HEK293 (cell line): ENCODE data around the gene ITPA.

Source experiments
- CTCF ChIA-PET: fragments of 350-600 bp; formaldehyde crosslinking; extraction: SDS; loops from one replicate; lab custom pipeline; 2021; ENCODE audit warnings: antibody characterized with exemption; lab: Yijun Ruan, JAX
- POLR2A ChIA-PET: fragments of 300-600 bp; formaldehyde crosslinking; extraction: SDS; loops from one replicate; lab custom pipeline; 2020; ENCODE audit warnings: antibody characterized with exemption, inconsistent platforms; lab: Yijun Ruan, JAX
- H3K27ac ChIP-seq: fragments of 200-500 bp; sonication (Bioruptor generic); 2 replicates; pipeline ENCODE4 v1.5.1; 2014; ENCODE audit warnings: low read depth, low read length, control low read depth, inconsistent platforms; ENCODE audit errors: extremely low read depth
- H3K36me3 ChIP-seq, 2 experiments: fragments of 200-500 bp in 1 of 2; sonication (Bioruptor generic) in 1 of 2; 1 replicate in 1 of 2; 2 replicates in 1 of 2; pipeline ENCODE4 v1.5.1; 2014 to 2017; ENCODE audit warnings: inconsistent platforms in 2 of 2, low read length in 2 of 2; ENCODE audit not compliant: control insufficient read depth in 2 of 2, insufficient read depth in 1 of 2
- H3K4me1 ChIP-seq: fragments of 200-500 bp; sonication (Bioruptor generic); 2 replicates; pipeline ENCODE4 v1.5.1; 2014; ENCODE audit warnings: mild to moderate bottlenecking, low read length, inconsistent platforms; ENCODE audit not compliant: control insufficient read depth, insufficient read depth
- H3K4me3 ChIP-seq: 2 replicates; pipeline ENCODE4 v1.5.1; 2011; ENCODE audit warnings: low read depth, mild to moderate bottlenecking, control low read depth, low read length, moderate library complexity
- H3K9me3 ChIP-seq: fragments of 200-500 bp; sonication (Bioruptor generic); 2 replicates; pipeline ENCODE4 v1.5.1; 2014; ENCODE audit warnings: low read depth, low read length, inconsistent platforms; ENCODE audit not compliant: control insufficient read depth, insufficient read depth
- KLF10 ChIP-seq: fragments of 450-650 bp; IDR thresholded peaks from 2 replicates; pipeline ENCODE4 v1.5.1; 2018; ENCODE audit warnings: missing biosample characterization, mild to moderate bottlenecking, missing genetic modification characterization
- OVOL3 ChIP-seq: fragments of 450-650 bp; formaldehyde crosslinking; IDR thresholded peaks from 2 replicates; pipeline ENCODE4 v1.5.1; 2016; ENCODE audit warnings: missing biosample characterization, missing genetic modification characterization
- PRDM1 ChIP-seq: fragments of 450-650 bp; formaldehyde crosslinking; IDR thresholded peaks from 2 replicates; pipeline ENCODE4; 2016; ENCODE audit warnings: missing biosample characterization, missing genetic modification characterization
- SCRT2 ChIP-seq: fragments of 450-650 bp; formaldehyde crosslinking; IDR thresholded peaks from 2 replicates; pipeline ENCODE4 v1.5.1; 2016; ENCODE audit warnings: missing biosample characterization, missing genetic modification characterization
- SP2 ChIP-seq: fragments of 450-650 bp; formaldehyde crosslinking; IDR thresholded peaks from 2 replicates; pipeline ENCODE4 v1.5.1; 2016; ENCODE audit warnings: missing biosample characterization, missing genetic modification characterization
- SP7 ChIP-seq: fragments of 450-650 bp; formaldehyde crosslinking; IDR thresholded peaks from 2 replicates; pipeline ENCODE4 v1.5.1; 2016; ENCODE audit warnings: missing biosample characterization, missing genetic modification characterization
- ZNF10 ChIP-seq: fragments of 450-650 bp; formaldehyde crosslinking; IDR thresholded peaks from 2 replicates; pipeline ENCODE4 v1.5.1; 2017; ENCODE audit warnings: missing biosample characterization, missing genetic modification characterization
- ZNF138 ChIP-seq: fragments of 450-650 bp; formaldehyde crosslinking; IDR thresholded peaks from 2 replicates; pipeline ENCODE4 v1.5.1; 2016; ENCODE audit warnings: missing biosample characterization, missing genetic modification characterization, borderline replicate concordance
- ZNF148 ChIP-seq: fragments of 450-650 bp; formaldehyde crosslinking; IDR thresholded peaks from 2 replicates; pipeline ENCODE4 v1.5.0; 2017; ENCODE audit warnings: missing biosample characterization, missing genetic modification characterization, borderline replicate concordance
- ZNF366 ChIP-seq: fragments of 450-650 bp; formaldehyde crosslinking; conservative IDR thresholded peaks from 2 replicates; pipeline ENCODE4 v1.5.1; 2016; ENCODE audit warnings: missing biosample characterization, missing genetic modification characterization
- ZNF449 ChIP-seq: fragments of 450-650 bp; formaldehyde crosslinking; IDR thresholded peaks from 2 replicates; pipeline ENCODE4 v1.5.1; 2017; ENCODE audit warnings: missing biosample characterization, mild to moderate bottlenecking, missing genetic modification characterization, moderate library complexity
- ZNF600 ChIP-seq: fragments of 450-650 bp; formaldehyde crosslinking; IDR thresholded peaks from 2 replicates; pipeline ENCODE4 v1.5.1; 2016; ENCODE audit warnings: missing biosample characterization, missing genetic modification characterization
- ZNF624 ChIP-seq: fragments of 450-650 bp; formaldehyde crosslinking; IDR thresholded peaks from 2 replicates; pipeline ENCODE4 v1.5.1; 2017; ENCODE audit warnings: missing biosample characterization, missing genetic modification characterization
- ZNF626 ChIP-seq: fragments of 450-650 bp; sonication (Bioruptor Pico); formaldehyde crosslinking; IDR thresholded peaks from 2 replicates; pipeline ENCODE4 v1.5.1; 2018; ENCODE audit warnings: missing biosample characterization, missing genetic modification characterization, inconsistent platforms
- ZNF639 ChIP-seq: fragments of 450-650 bp; formaldehyde crosslinking; IDR thresholded peaks from 2 replicates; pipeline ENCODE4 v1.5.1; 2016; ENCODE audit warnings: missing biosample characterization, missing genetic modification characterization
- ZNF658 ChIP-seq: fragments of 450-650 bp; formaldehyde crosslinking; IDR thresholded peaks from 2 replicates; pipeline ENCODE4; 2016; ENCODE audit warnings: missing biosample characterization, missing genetic modification characterization
- ZNF660 ChIP-seq: fragments of 450-650 bp; IDR thresholded peaks from 2 replicates; pipeline ENCODE4 v1.5.1; 2018; ENCODE audit warnings: missing biosample characterization, mild to moderate bottlenecking, missing genetic modification characterization
- ZNF670 ChIP-seq: fragments of 450-650 bp; formaldehyde crosslinking; IDR thresholded peaks from 2 replicates; pipeline ENCODE4 v1.5.1; 2016; ENCODE audit warnings: missing biosample characterization, missing genetic modification characterization, low read depth
- ZNF777 ChIP-seq: fragments of 450-650 bp; formaldehyde crosslinking; IDR thresholded peaks from 2 replicates; pipeline ENCODE4 v1.5.1; 2017; ENCODE audit warnings: missing biosample characterization, missing genetic modification characterization, borderline replicate concordance
- ZNF791 ChIP-seq: fragments of 450-650 bp; formaldehyde crosslinking; IDR thresholded peaks from 2 replicates; pipeline ENCODE4 v1.5.1; 2016; ENCODE audit warnings: missing biosample characterization, missing genetic modification characterization

ITPA gene

GRCh38 chr20:3168829-3169590, 40.3 kb upstream of the ITPA start:
- CTCF ChIA-PET = no interaction called here
- no peak for TF ChIP-seq ZNF660 (tag by site-specific recombination)
- no peak for TF ChIP-seq ZNF449 (tag by site-specific recombination)
- no peak for TF ChIP-seq ZNF777 (tag by site-specific recombination)
- TF ChIP-seq ZNF791 = no peak
- no peak for TF ChIP-seq SP7 (tag by site-specific recombination)
- TF ChIP-seq ZNF670 (tag by site-specific recombination) = no peak
- no peak for TF ChIP-seq PRDM1 (tag by site-specific recombination)
- no peak for TF ChIP-seq ZNF624
- TF ChIP-seq, all 188 proteins: peak for 0
- POLR2A ChIA-PET = no interaction called here
- no peak overlapping the region for H3K4me3 ChIP-seq
- H3K4me1 ChIP-seq = no peaks in the 10 kb centered on the region
- no peak overlapping the region for H3K27ac ChIP-seq
- H3K36me3 ChIP-seq = peaks cover 0 to 2% of the 10 kb centered on the region in 2 experiments; a peak in 1 of 3 replicates
- no peaks in the 10 kb centered on the region for H3K9me3 ChIP-seq

GRCh38 chr20:3171391-3172125, 37.7 kb upstream of the ITPA start:
- CTCF ChIA-PET = interaction anchor here (0.7 to 1.4 kb wide), 2 partner anchors 10 to 24 kb away, joined by 3 to 4 read pairs; no protein-coding TSS in a partner anchor

More at GRCh38 chr20:3171391-3172125, 37.7 kb upstream of the ITPA start:
- Histone ChIP-seq H3K27ac (no peak overlapping the region), H3K36me3 (peaks cover 0 to 8% of the 10 kb centered on the region in 2 experiments; a peak in 1 of 3 replicates), H3K4me1 (peaks cover 10% of the 10 kb centered on the region), H3K9me3 (no peaks in the 10 kb centered on the region)
- POLR2A ChIA-PET = interaction anchor here (1.0 to 2.4 kb wide), 5 partner anchors 10 to 32 kb away, joined by 3 to 11 read pairs (median 8); partner anchors contain the start of genes FASTKD5 and UBOX5
- no peak for TF ChIP-seq ZNF366 (tag by site-specific recombination)
- TF ChIP-seq ZNF10 = no peak
- TF ChIP-seq OVOL3 (tag by site-specific recombination) = no peak
- TF ChIP-seq SP2 (tag by site-specific recombination) = no peak
- TF ChIP-seq ZNF148 = no peak
- peak; percentile 41; the same call in 1 of the 2 replicates for TF ChIP-seq ZNF600
- no peak for TF ChIP-seq ZNF639
- no peak for TF ChIP-seq ZNF626
- TF ChIP-seq KLF10 (tag by site-specific recombination) = no peak
- no peak for TF ChIP-seq ZNF658 (tag by site-specific recombination)
- peak; percentile 47 for TF ChIP-seq SCRT2
- no peak for TF ChIP-seq ZNF138 (tag by site-specific recombination)
- TF ChIP-seq, all 188 proteins: peak for 2
- H3K4me3 ChIP-seq = no peak overlapping the region
